H1 (cell line): Measurements from ENCODE around the gene R3HCC1L. TPM values are rescaled to one million over a fixed set of nuclear protein-coding genes. Genes with fewer than 3 reads are reported as not detected.

Experiments
- CTCF ChIA-PET: fragments of 300-600 bp; sonication (Branson Sonifier 250); formaldehyde crosslinking; loops from one replicate; lab custom pipeline; 2021; ENCODE audit not compliant: partially characterized antibody; lab: Charles Lee
- POLR2A ChIA-PET: fragments of 300-600 bp; sonication (Branson Sonifier 250); formaldehyde crosslinking; loops from one replicate; lab custom pipeline; 2021; ENCODE audit warnings: inconsistent platforms; ENCODE audit not compliant: partially characterized antibody; lab: Charles Lee
- DNase-seq, 2 experiments: peaks; one replicate each; pipeline versions ENCODE4 v3.0.0 to v3.0.0-alpha.2; 2010 to 2022; ENCODE audit warnings: low spot score in 2 of 2, low read depth in 1 of 2, mixed read lengths in 1 of 2
- FAIRE-seq: peaks from 2 replicates; lab custom pipeline; 2011; peaks lifted over from hg19 to GRCh38; lab: Jason Lieb, UNC
- H2AFZ ChIP-seq: 2 replicates; pipeline ENCODE4 v1.8.1; 2012; ENCODE audit warnings: low read length, inconsistent platforms
- H2AK5ac ChIP-seq: 2 replicates; pipeline ENCODE4 v1.6.1; 2013; ENCODE audit warnings: low read depth, low read length
- H2BK120ac ChIP-seq: replicated peaks from 2 replicates; pipeline ENCODE3; 2013; ENCODE audit warnings: low read depth, low read length, inconsistent platforms
- H2BK12ac ChIP-seq: 2 replicates; pipeline ENCODE4 v1.6.1; 2013; ENCODE audit warnings: low read depth, low read length
- H2BK15ac ChIP-seq: 2 replicates; pipeline ENCODE4 v1.6.1; 2013; ENCODE audit warnings: low read length
- H2BK20ac ChIP-seq: 2 replicates; pipeline ENCODE4 v1.6.1; 2013; ENCODE audit warnings: low read length
- H2BK5ac ChIP-seq: 2 replicates; pipeline ENCODE4 v1.6.1; 2013; ENCODE audit warnings: low read depth, low read length
- H3K14ac ChIP-seq: 2 replicates; pipeline ENCODE4 v1.6.1; 2013; ENCODE audit warnings: inconsistent platforms; ENCODE audit not compliant: insufficient read length
- H3K18ac ChIP-seq: 2 replicates; pipeline ENCODE4 v1.6.1; 2013; ENCODE audit warnings: low read length; ENCODE audit errors: extremely low read depth
- H3K23ac ChIP-seq: 2 replicates; pipeline ENCODE4 v1.6.1; 2013; ENCODE audit warnings: inconsistent platforms; ENCODE audit not compliant: insufficient read length
- H3K23me2 ChIP-seq: 2 replicates; pipeline ENCODE4 v1.6.1; 2013; ENCODE audit warnings: low read depth, low read length
- H3K27ac ChIP-seq: 2 replicates; pipeline ENCODE4 v1.6.1; 2011; ENCODE audit warnings: low read depth, low read length, inconsistent platforms
- H3K27me3 ChIP-seq, 4 experiments: replicated peaks in 1 of 4; 1 replicate in 1 of 4; 2 replicates in 3 of 4; pipeline versions ENCODE4 v1.6.1 to v1.8.1; 2011 to 2013; ENCODE audit warnings: low read length in 3 of 4, mild to moderate bottlenecking in 3 of 4, inconsistent platforms in 2 of 4, mixed read lengths in 2 of 4, moderate library complexity in 1 of 4; ENCODE audit not compliant: control insufficient read depth in 3 of 4, insufficient read depth in 3 of 4; ENCODE audit errors: extremely low read depth in 1 of 4
- H3K36me3 ChIP-seq, 4 experiments: 2 replicates each; pipeline versions ENCODE4 v1.6.1 to v1.8.1; 2011 to 2013; ENCODE audit warnings: mild to moderate bottlenecking in 4 of 4, low read length in 3 of 4, moderate library complexity in 2 of 4, control low read depth in 1 of 4, inconsistent platforms in 1 of 4; ENCODE audit not compliant: insufficient read depth in 4 of 4, control insufficient read depth in 2 of 4
- H3K4ac ChIP-seq: replicated peaks from 2 replicates; pipeline ENCODE3; 2013; ENCODE audit warnings: low read length, low read depth, mixed read lengths, inconsistent platforms; ENCODE audit not compliant: insufficient read length
- H3K4me1 ChIP-seq, 4 experiments: replicated peaks in 1 of 4; 1 replicate in 1 of 4; 2 replicates in 3 of 4; pipeline versions ENCODE4 v1.6.1 to v1.8.1; 2011 to 2013; ENCODE audit warnings: low read length in 3 of 4, inconsistent platforms in 2 of 4, mixed read lengths in 1 of 4; ENCODE audit not compliant: insufficient read depth in 4 of 4, control insufficient read depth in 3 of 4
- H3K4me2 ChIP-seq, 2 experiments: 2 replicates each; pipeline versions ENCODE4 v1.6.1 to v1.8.1; 2011 to 2013; ENCODE audit warnings: low read depth in 2 of 2, low read length in 2 of 2, control low read depth in 1 of 2, inconsistent platforms in 1 of 2, mild to moderate bottlenecking in 1 of 2; ENCODE audit not compliant: insufficient read depth in 1 of 2
- H3K4me3 ChIP-seq, 4 experiments: fragments of 200-600, 300-600 bp in 1 of 4; sonication (generic), shearing (Covaris generic), sonication (Bioruptor Twin) in 1 of 4; 2 replicates each; pipeline versions ENCODE4 v1.5.1 to v1.8.1; 2011 to 2016; ENCODE audit warnings: low read length in 4 of 4, low read depth in 3 of 4, control low read depth in 2 of 4, inconsistent platforms in 2 of 4, mild to moderate bottlenecking in 2 of 4, mixed read lengths in 1 of 4, moderate library complexity in 1 of 4; ENCODE audit not compliant: insufficient read depth in 2 of 4; ENCODE audit errors: extremely low read depth in 1 of 4
- H3K56ac ChIP-seq: replicated peaks from 2 replicates; pipeline ENCODE3; 2013; ENCODE audit warnings: low read depth, mild to moderate bottlenecking, mixed read lengths, low read length, inconsistent platforms; ENCODE audit not compliant: insufficient read length
- H3K79me1 ChIP-seq: 2 replicates; pipeline ENCODE4 v1.6.1; 2013; ENCODE audit warnings: low read depth, low read length, control low read depth
- H3K79me2 ChIP-seq, 2 experiments: 2 replicates each; pipeline versions ENCODE4 v1.6.1 to v1.8.1; 2012 to 2013; ENCODE audit warnings: low read length in 2 of 2, mild to moderate bottlenecking in 2 of 2, inconsistent platforms in 1 of 2; ENCODE audit not compliant: insufficient read depth in 2 of 2, control insufficient read depth in 1 of 2
- H3K9ac ChIP-seq, 4 experiments: replicated peaks in 1 of 4; 1 replicate in 1 of 4; 2 replicates in 3 of 4; pipeline versions ENCODE4 v1.6.1 to v1.8.1; 2011 to 2013; ENCODE audit warnings: low read depth in 3 of 4, low read length in 3 of 4, control low read depth in 2 of 4, mild to moderate bottlenecking in 2 of 4, moderate library complexity in 2 of 4, inconsistent platforms in 1 of 4; ENCODE audit errors: extremely low read depth in 1 of 4
- H3K9me3 ChIP-seq, 2 experiments: 2 replicates each; pipeline versions ENCODE4 v1.6.1 to v1.8.1; 2012 to 2013; ENCODE audit warnings: mild to moderate bottlenecking in 2 of 2, moderate library complexity in 2 of 2, control low read depth in 1 of 2, inconsistent platforms in 1 of 2, low read depth in 1 of 2, low read length in 1 of 2, mixed read lengths in 1 of 2; ENCODE audit not compliant: insufficient read depth in 2 of 2
- H4K20me1 ChIP-seq, 2 experiments: replicated peaks in 1 of 2; 2 replicates each; pipeline versions ENCODE3 to v1.8.1; 2011 to 2013; ENCODE audit warnings: inconsistent platforms in 2 of 2, low read length in 2 of 2, mild to moderate bottlenecking in 1 of 2; ENCODE audit not compliant: insufficient read depth in 2 of 2, control insufficient read depth in 1 of 2
- H4K5ac ChIP-seq: 2 replicates; pipeline ENCODE4 v1.6.1; 2013; ENCODE audit warnings: low read length, low read depth, mixed read lengths, inconsistent platforms; ENCODE audit not compliant: insufficient read length
- H4K8ac ChIP-seq: 2 replicates; pipeline ENCODE4 v1.8.0; 2013; ENCODE audit warnings: mild to moderate bottlenecking, moderate library complexity, low read length, inconsistent platforms; ENCODE audit not compliant: insufficient read depth; ENCODE audit errors: extremely low read depth
- H4K91ac ChIP-seq: replicated peaks from 2 replicates; pipeline ENCODE3; 2013; ENCODE audit warnings: low read length, mixed read lengths, inconsistent platforms; ENCODE audit not compliant: insufficient read length
- CTCF ChIP-seq, 3 experiments: IDR thresholded peaks; 1 replicate in 2 of 3; 2 replicates in 1 of 3; pipeline versions ENCODE4 v1.5.1 to v1.6.1; 2011; ENCODE audit warnings: low read length in 3 of 3, mild to moderate bottlenecking in 3 of 3, inconsistent platforms in 2 of 3, low read depth in 1 of 3, moderate library complexity in 1 of 3; ENCODE audit not compliant: insufficient read depth in 1 of 3; ENCODE audit errors: control extremely low read depth in 1 of 3
- HDAC6 ChIP-seq: IDR thresholded peaks from one replicate; pipeline ENCODE4 v1.7.1; 2012; ENCODE audit warnings: low read depth, mild to moderate bottlenecking, inconsistent platforms, low read length, moderate library complexity
- JUN ChIP-seq: IDR thresholded peaks from 2 replicates; pipeline ENCODE4 v1.6.1; 2011; ENCODE audit warnings: low read depth, mild to moderate bottlenecking, improper control_type of control experiment, low read length
- KDM1A ChIP-seq: fragments of 200-600, 300-600 bp; sonication (generic); IDR thresholded peaks from 2 replicates; pipeline ENCODE4 v1.7.1; 2016; ENCODE audit warnings: mild to moderate bottlenecking, low read length, borderline replicate concordance
- KDM5A ChIP-seq: fragments of 200-600 bp; IDR thresholded peaks from 2 replicates; pipeline ENCODE4 v1.7.1; 2012; ENCODE audit warnings: mild to moderate bottlenecking, low read length, inconsistent platforms, mixed read lengths
- POLR2A ChIP-seq, 2 experiments: IDR thresholded peaks; 1 replicate in 1 of 2; 2 replicates in 1 of 2; pipeline ENCODE4 v1.6.1; 2011; ENCODE audit warnings: low read depth in 2 of 2, low read length in 2 of 2, mild to moderate bottlenecking in 2 of 2; ENCODE audit errors: control extremely low read depth in 1 of 2
- POU5F1 ChIP-seq: IDR thresholded peaks from 2 replicates; pipeline ENCODE4 v1.6.1; 2011; ENCODE audit warnings: low read depth, mild to moderate bottlenecking, low read length, moderate library complexity
- RNF2 ChIP-seq: fragments of 200-900, 300-1000 bp; sonication (generic); IDR thresholded peaks from 2 replicates; pipeline ENCODE4 v1.7.1; 2016; ENCODE audit warnings: borderline replicate concordance, low read depth, mild to moderate bottlenecking, antibody characterized with exemption, low read length; ENCODE audit not compliant: poor library complexity, severe bottlenecking; ENCODE audit errors: missing control alignments
- SP4 ChIP-seq: IDR thresholded peaks from 2 replicates; pipeline ENCODE4 v1.6.1; 2012; ENCODE audit warnings: low read length, inconsistent platforms
- polyA plus RNA-seq, 7 experiments: library from polyadenylated mRNA; depleted of rRNA in 3 of 7; stranded (reverse) in 5 of 7; unstranded in 2 of 7; fragments of >200 nt in 5 of 7; fragments of 200-250 nt in 2 of 7; gene quantifications; 1 replicate in 5 of 7; 2 replicates in 1 of 7; 4 replicates in 1 of 7; pipeline versions ENCODE4 v1.2.1 to v1.2.3, GENCODE V29; 2011 to 2013; ENCODE audit warnings: missing spikeins in 2 of 7, mixed read lengths in 2 of 7
- total RNA-seq: library from RNA; stranded (reverse); fragmentation: NEBNext Ultra II Directional; extraction: Animal tissue kit (Norgen Biotek cat#: 25700); gene quantifications from 2 replicates; pipeline ENCODE4 v1.2.1, GENCODE V29; 2021
- TF ChIP-seq, protein P1 (sequence below): IDR thresholded peaks from 2 replicates; pipeline ENCODE4 v1.6.1; 2012; ENCODE audit warnings: inconsistent platforms
- TF ChIP-seq, protein P2 (sequence below): IDR thresholded peaks from 2 replicates; pipeline ENCODE4 v1.6.1; 2012; ENCODE audit warnings: inconsistent platforms

The R3HCC1L gene
- total and polyA plus RNA-seq, 2 of the 8 experiments (the other 6 are each of a cell fraction or from before 2014, with no cell fraction given): 6.9 to 13.9 TPM

DNA sequence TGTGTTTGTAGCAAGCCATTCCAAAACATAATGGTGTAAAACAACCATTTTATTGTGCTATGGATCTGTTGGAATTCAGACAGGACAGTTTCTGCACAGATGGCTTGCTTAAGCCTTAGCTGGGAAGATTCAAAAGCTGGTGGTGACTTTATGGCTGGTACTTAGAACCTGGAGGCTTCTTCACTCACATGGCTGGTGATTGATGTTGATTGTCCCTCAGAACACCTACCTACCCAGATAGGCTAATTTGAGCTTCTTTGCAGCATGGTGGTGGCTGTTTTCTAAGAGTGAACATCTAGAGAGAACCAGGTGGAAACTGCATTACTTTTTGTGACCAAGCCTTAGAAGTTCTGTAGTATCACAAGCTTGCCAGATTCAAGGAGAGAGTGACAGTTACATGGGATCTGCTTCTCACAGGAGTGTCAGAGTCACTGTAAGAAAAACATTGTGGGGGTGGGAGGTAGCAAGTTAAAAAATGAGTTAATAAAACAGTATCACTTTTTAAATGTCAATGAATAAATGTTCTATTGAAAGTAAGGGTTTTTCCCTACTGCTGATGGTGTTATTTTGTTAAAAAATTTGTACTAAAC, 7.1 kb downstream of the R3HCC1L start:
- Histone ChIP-seq H2BK20ac (no peak overlapping the region), H3K4me3 (no peak overlapping the region), H3K23me2 (no peaks in the 10 kb centered on the region), H3K4ac (no peak overlapping the region), H2BK5ac (no peak overlapping the region), H2BK15ac (no peak overlapping the region), H3K9me3 (no peaks in the 10 kb centered on the region), H3K4me1 (no peaks in the 10 kb centered on the region), H3K23ac (no peak overlapping the region), H4K91ac (no peak overlapping the region), H4K8ac (no peak overlapping the region), H3K9ac (no peak overlapping the region), H3K14ac (no peak overlapping the region), H2BK120ac (no peak overlapping the region), H3K36me3 (no peaks in the 10 kb centered on the region), H3K56ac (no peak overlapping the region), H3K79me1 (peaks cover 2% of the 10 kb centered on the region), H2AK5ac (no peak overlapping the region), H2AFZ (no peak overlapping the region), H3K79me2 (peaks cover 0 to 86% of the 10 kb centered on the region in 2 experiments; a peak in 2 of 4 replicates), H3K27me3 (no peaks in the 10 kb centered on the region), H3K27ac (no peak overlapping the region), H3K4me2 (no peak overlapping the region), H4K20me1 (peaks cover 0 to 5% of the 10 kb centered on the region in 2 experiments), H2BK12ac (no peak overlapping the region), H4K5ac (no peak overlapping the region), H3K18ac (no peak overlapping the region)
- no peak for DNase-seq
- FAIRE-seq: no peak
- POLR2A ChIA-PET: interaction anchor here (0.6 to 1.2 kb wide), 2 partner anchors 13 to 1102 kb away, joined by 3 to 4 read pairs; no protein-coding TSS in a partner anchor
- CTCF ChIA-PET: interaction anchor here (0.7 to 1.4 kb wide), 4 partner anchors 10 to 117 kb away, joined by 3 to 5 read pairs (median 4); no protein-coding TSS in a partner anchor
- TF ChIP-seq CTCF (IDR thresholded peaks at IDR 0.05; ENCODE audit: control extremely low read depth in 1 of 3, insufficient read depth in 1 of 3, low read depth in 1 of 3, low read length in 3 of 3) (no peak), JUN (no peak), SP4 (no peak), POU5F1 (no peak), KDM1A (no peak), RNF2 (no peak), POLR2A (IDR thresholded peaks at IDR 0.05; ENCODE audit: control extremely low read depth in 1 of 2, low read depth in 2 of 2, low read length in 2 of 2) (no peak), HDAC6 (no peak), KDM5A (no peak)
- TF ChIP-seq, protein P1, sequence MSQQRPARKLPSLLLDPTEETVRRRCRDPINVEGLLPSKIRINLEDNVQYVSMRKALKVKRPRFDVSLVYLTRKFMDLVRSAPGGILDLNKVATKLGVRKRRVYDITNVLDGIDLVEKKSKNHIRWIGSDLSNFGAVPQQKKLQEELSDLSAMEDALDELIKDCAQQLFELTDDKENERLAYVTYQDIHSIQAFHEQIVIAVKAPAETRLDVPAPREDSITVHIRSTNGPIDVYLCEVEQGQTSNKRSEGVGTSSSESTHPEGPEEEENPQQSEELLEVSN: no peak
- TF ChIP-seq, protein P2, sequence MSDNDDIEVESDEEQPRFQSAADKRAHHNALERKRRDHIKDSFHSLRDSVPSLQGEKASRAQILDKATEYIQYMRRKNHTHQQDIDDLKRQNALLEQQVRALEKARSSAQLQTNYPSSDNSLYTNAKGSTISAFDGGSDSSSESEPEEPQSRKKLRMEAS: no peak
